BJ (cell line): ENCODE measurements around the gene TEC. TPM values are rescaled to one million over a fixed set of nuclear protein-coding genes. Genes with fewer than 3 reads are reported as not detected.

Source experiments
- CTCF ChIA-PET: fragments of 350-600 bp; formaldehyde crosslinking; extraction: SDS; loops from one replicate; lab custom pipeline; 2021; ENCODE audit warnings: antibody characterized with exemption, inconsistent platforms; lab: Yijun Ruan, JAX
- POLR2A ChIA-PET: fragments of 300-600 bp; sonication (Branson Sonifier 250); formaldehyde crosslinking; extraction: SDS; loops from one replicate; lab custom pipeline; 2021; ENCODE audit warnings: antibody characterized with exemption; lab: Charles Lee
- DNase-seq: peaks from one replicate; pipeline ENCODE4 v3.0.0-alpha.2; 2011; ENCODE audit warnings: low read depth
- H3K27me3 ChIP-seq: 2 replicates; pipeline ENCODE4 v1.6.0; 2011; ENCODE audit warnings: low read length; ENCODE audit not compliant: control insufficient read depth, insufficient read depth
- H3K36me3 ChIP-seq: 2 replicates; pipeline ENCODE4 v1.5.1; 2011; ENCODE audit warnings: low read length; ENCODE audit not compliant: control insufficient read depth, insufficient read depth
- H3K4me3 ChIP-seq: 2 replicates; pipeline ENCODE4 v1.5.1; 2011; ENCODE audit warnings: low read depth, mild to moderate bottlenecking, control low read depth, low read length
- CTCF ChIP-seq: IDR thresholded peaks from 2 replicates; pipeline ENCODE4 v1.5.1; 2011; ENCODE audit warnings: low read depth, mild to moderate bottlenecking, control low read depth, inconsistent platforms, low read length, moderate library complexity; ENCODE audit not compliant: insufficient read depth
- polyA plus RNA-seq: library from polyadenylated mRNA; depleted of rRNA; stranded (reverse); fragments of >200 nt; gene quantifications from 2 replicates; pipeline ENCODE4 v1.2.3, GENCODE V29; 2011

Gene TEC
- polyA plus RNA-seq, 1 experiment: 0.20 TPM

DNA sequence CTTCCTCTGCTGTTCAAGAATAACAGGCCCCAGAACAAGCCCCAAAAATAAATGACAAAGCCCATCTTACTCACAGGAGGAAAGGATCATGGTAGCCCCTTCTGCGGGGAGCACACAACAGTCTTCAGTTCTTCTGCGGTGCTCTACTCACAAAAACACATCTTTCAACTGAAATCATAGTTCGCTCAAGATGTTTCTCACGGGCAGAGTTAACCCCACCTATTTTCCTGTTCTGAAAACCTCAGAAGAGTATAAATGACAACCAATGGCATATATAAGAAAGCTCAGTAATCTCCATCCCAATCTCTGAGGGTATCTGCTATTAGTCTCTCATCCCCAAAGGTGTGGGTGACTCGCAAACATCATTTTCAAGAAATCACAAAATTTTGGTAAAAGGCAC is 135.6 kb downstream of the TEC start, which contains the start of gene TXK:
TSS of gene TXK (minus strand) at position 170 of the 400 bp plus-strand sequence. CDS start at position 90, 80 bp downstream.
- no peaks in the 10 kb centered on the region for H3K36me3 ChIP-seq
- DNase-seq: no peak
- ChIA-PET CTCF (interaction anchor here (0.9 kb wide), 1 partner anchor 48 kb away, joined by 5 read pairs; no protein-coding TSS in a partner anchor), POLR2A (interaction anchor here (0.6 kb wide), 1 partner anchor 21 kb away, joined by 3 read pairs; no protein-coding TSS in a partner anchor)
- H3K4me3 ChIP-seq: no peak within 1 kb of the TSS
- H3K27me3 ChIP-seq: no peaks in the 10 kb centered on the region
- no peak for TF ChIP-seq CTCF

DNA sequence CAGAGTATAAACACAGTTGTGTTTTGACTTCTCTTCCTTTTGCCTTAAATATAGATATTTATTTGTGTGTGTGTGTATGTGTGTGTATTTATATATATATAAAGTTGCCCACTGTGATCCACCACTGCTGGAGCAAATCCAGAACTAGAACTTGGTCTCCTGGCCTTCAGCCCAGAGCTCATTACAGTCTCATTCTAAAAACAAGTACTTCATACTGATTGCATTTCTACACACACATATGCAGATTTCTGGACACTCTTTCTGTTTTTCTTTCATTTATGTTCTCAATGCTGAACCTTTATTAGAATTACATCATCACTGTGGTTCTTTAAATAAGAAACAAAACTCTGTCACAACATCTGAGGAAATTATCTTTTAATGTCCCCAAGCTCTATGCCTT is 136.0 kb downstream of the TEC start:
- no peak for DNase-seq
- no peaks in the 10 kb centered on the region for H3K27me3 ChIP-seq
- CTCF ChIA-PET: interaction anchor here (0.9 kb wide), 1 partner anchor 48 kb away, joined by 5 read pairs; no protein-coding TSS in a partner anchor
- TF ChIP-seq CTCF: no peak
- no peak overlapping the region for H3K4me3 ChIP-seq
- POLR2A ChIA-PET: interaction anchor here (0.6 kb wide), 1 partner anchor 21 kb away, joined by 3 read pairs; no protein-coding TSS in a partner anchor
- no peaks in the 10 kb centered on the region for H3K36me3 ChIP-seq

DNA sequence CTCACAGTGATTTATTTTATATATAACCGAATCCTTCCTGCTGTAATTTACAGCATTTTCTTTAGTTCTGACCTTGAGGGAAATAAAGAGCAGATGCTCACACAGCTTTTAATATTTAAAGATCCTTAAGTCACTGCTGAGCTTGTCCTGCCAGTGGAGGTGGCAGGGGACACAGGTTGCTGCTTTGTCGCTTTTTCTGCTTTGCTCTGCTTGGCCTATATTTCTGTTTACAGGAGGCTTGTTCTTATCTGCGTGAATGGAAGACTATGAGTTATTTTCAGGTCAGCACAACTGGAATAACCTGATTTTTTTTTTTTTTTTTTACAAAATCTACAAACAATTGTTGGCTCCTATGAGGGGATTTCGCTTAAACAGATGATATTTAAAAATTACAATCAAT is 137.9 kb downstream of the TEC start:
- TF ChIP-seq CTCF: no peak
- DNase-seq: no peak
- no peaks in the 10 kb centered on the region for H3K36me3 ChIP-seq
- no peaks in the 10 kb centered on the region for H3K27me3 ChIP-seq
- H3K4me3 ChIP-seq: no peak overlapping the region
- CTCF ChIA-PET: interaction anchor here (0.8 to 1.2 kb wide), 2 partner anchors 10 to 44 kb away, joined by 3 to 4 read pairs; no protein-coding TSS in a partner anchor
- POLR2A ChIA-PET: no interaction called here

GRCh38 chr4:48130100-48130499 is 139.5 kb downstream of the TEC start:
- POLR2A ChIA-PET: no interaction called here

More at GRCh38 chr4:48130100-48130499, 139.5 kb downstream of the TEC start:
- no peak overlapping the region for H3K4me3 ChIP-seq
- TF ChIP-seq CTCF: no peak
- CTCF ChIA-PET: interaction anchor here (0.6 to 4.7 kb wide), 4 partner anchors 9 to 513 kb away, joined by 3 to 27 read pairs (median 3); no protein-coding TSS in a partner anchor
- H3K36me3 ChIP-seq: no peaks in the 10 kb centered on the region
- no peak for DNase-seq
- H3K27me3 ChIP-seq: no peaks in the 10 kb centered on the region
